A549 (cell line): ENCODE measurements around the gene TRAF3. TPM values are rescaled to one million over a fixed set of nuclear protein-coding genes. Genes with fewer than 3 reads are reported as not detected.
A peak's percentile ranks its signal among the peaks of the same experiment; 100 is the strongest.

ENCODE experiments used
- ATAC-seq, 2 experiments: fragments of 200-7000 bp in 1 of 2; fragments of >200 bp in 1 of 2; cut with Nextera tagmentation in 1 of 2; cut with Tn5 transposase in 1 of 2; 3 replicates each; pipeline versions ENCODE4 v1.8.0 to v1.9.1; 2018 to 2020; ENCODE audit warnings: mild to moderate bottlenecking in 1 of 2, moderate library complexity in 1 of 2
- CTCF ChIA-PET: fragments of 300-600 bp; sonication (Branson Sonifier 250); formaldehyde crosslinking; extraction: SDS; loops from one replicate; lab custom pipeline; 2021; ENCODE audit warnings: antibody characterized with exemption, inconsistent platforms; lab: Yijun Ruan, JAX
- POLR2A ChIA-PET: fragments of 350-600 bp; formaldehyde crosslinking; extraction: SDS; loops from one replicate; lab custom pipeline; 2021; ENCODE audit warnings: antibody characterized with exemption, inconsistent platforms; lab: Yijun Ruan, JAX
- DNase-seq, 2 experiments: peaks; one replicate each; pipeline versions ENCODE4 v3.0.0 to v3.0.0-alpha.2; 2011 to 2016; ENCODE audit warnings: low read depth in 1 of 2, low spot score in 1 of 2
- FAIRE-seq: peaks from 2 replicates; lab custom pipeline; 2011; peaks lifted over from hg19 to GRCh38; lab: Jason Lieb, UNC
- H3K27ac ChIP-seq, 2 experiments: fragments of >200 bp; sonication (Bioruptor Twin); formaldehyde crosslinking; 3 replicates each; pipeline ENCODE4 v1.5.1; 2016 to 2017
- H3K4me1 ChIP-seq: fragments of >200 bp; sonication (Bioruptor Twin); formaldehyde crosslinking; 3 replicates; pipeline ENCODE4 v1.6.1; 2016
- H3K4me2 ChIP-seq: fragments of >200 bp; sonication (Bioruptor Twin); formaldehyde crosslinking; 3 replicates; pipeline ENCODE4 v1.6.1; 2016
- H3K4me3 ChIP-seq: fragments of >200 bp; sonication (Bioruptor Twin); formaldehyde crosslinking; 3 replicates; pipeline ENCODE4 v1.5.1; 2016
- H3K9me3 ChIP-seq: fragments of >200 bp; sonication (Bioruptor Twin); formaldehyde crosslinking; 3 replicates; pipeline ENCODE4 v1.6.1; 2016
- BCL3 ChIP-seq: fragments of >200 bp; sonication (Bioruptor Twin); formaldehyde crosslinking; IDR thresholded peaks from 3 replicates; pipeline ENCODE4 v1.6.1; 2016
- BHLHE40 ChIP-seq: IDR thresholded peaks from 2 replicates; pipeline ENCODE4 v1.6.1; 2012; ENCODE audit warnings: low read depth, low read length, inconsistent platforms
- CBX2 ChIP-seq: fragments of 200-600 bp; sonication (generic); IDR thresholded peaks from 2 replicates; pipeline ENCODE4 v1.6.1; 2016; ENCODE audit warnings: low read depth, mild to moderate bottlenecking, borderline replicate concordance
- CBX8 ChIP-seq: fragments of 200-600 bp; sonication (generic); IDR thresholded peaks from 2 replicates; pipeline ENCODE4 v1.6.1; 2016
- CEBPB ChIP-seq, 2 experiments: fragments of >200 bp in 1 of 2; sonication (Bioruptor Twin) in 1 of 2; formaldehyde crosslinking in 1 of 2; IDR thresholded peaks; 2 replicates each; pipeline ENCODE4 v1.6.1; 2012 to 2016
- CHD4 ChIP-seq: fragments of 200-600 bp; sonication (generic); IDR thresholded peaks from 2 replicates; pipeline ENCODE4 v1.6.1; 2016; ENCODE audit warnings: antibody characterized with exemption, mild to moderate bottlenecking, borderline replicate concordance
- CTCF ChIP-seq: fragments of >200 bp; sonication (Bioruptor Twin); formaldehyde crosslinking; IDR thresholded peaks from 3 replicates; pipeline ENCODE4 v1.5.1; 2016
- E2F6 ChIP-seq: IDR thresholded peaks from 2 replicates; pipeline ENCODE4 v1.6.1; 2012; ENCODE audit warnings: low read depth, borderline replicate concordance
- ELK1 ChIP-seq: fragments of 150-350 bp; IDR thresholded peaks from 2 replicates; pipeline ENCODE4 v1.6.1; 2014; ENCODE audit warnings: low read depth, mild to moderate bottlenecking, low read length
- HOXB13 ChIP-seq: fragments of 250-450 bp; sonication (Bioruptor Pico); IDR thresholded peaks from 2 replicates; pipeline ENCODE4 v1.5.0; 2020; ENCODE audit warnings: low read depth, mild to moderate bottlenecking, moderate library complexity
- HOXB5 ChIP-seq: fragments of 250-450 bp; sonication (Bioruptor Pico); IDR thresholded peaks from 2 replicates; pipeline ENCODE4 v1.5.0; 2020; ENCODE audit warnings: mild to moderate bottlenecking, moderate library complexity
- JUN ChIP-seq, 2 experiments: fragments of >200 bp; sonication (Bioruptor Twin); formaldehyde crosslinking; IDR thresholded peaks; 2 replicates in 1 of 2; 3 replicates in 1 of 2; pipeline ENCODE4 v1.6.1; 2016 to 2017
- JUNB ChIP-seq: fragments of >200 bp; sonication (Bioruptor Twin); formaldehyde crosslinking; IDR thresholded peaks from 2 replicates; pipeline ENCODE4 v1.6.1; 2016
- PBX3 ChIP-seq: IDR thresholded peaks from 2 replicates; pipeline ENCODE4 v1.6.1; 2012
- RAD21 ChIP-seq, 2 experiments: fragments of >200 bp in 1 of 2; sonication (Bioruptor Twin) in 1 of 2; formaldehyde crosslinking in 1 of 2; IDR thresholded peaks in 1 of 2; conservative IDR thresholded peaks in 1 of 2; 2 replicates in 1 of 2; 3 replicates in 1 of 2; pipeline ENCODE4 v1.6.1; 2012 to 2018; ENCODE audit warnings: inconsistent platforms in 1 of 2
- RARB ChIP-seq: fragments of 250-450 bp; sonication (Bioruptor Pico); IDR thresholded peaks from 2 replicates; pipeline ENCODE4 v1.8.0; 2021; ENCODE audit warnings: mild to moderate bottlenecking, moderate library complexity
- RNF2 ChIP-seq: fragments of 200-600 bp; sonication (generic); IDR thresholded peaks from 2 replicates; pipeline ENCODE4 v1.6.1; 2016; ENCODE audit warnings: low read depth, mild to moderate bottlenecking, antibody characterized with exemption, moderate library complexity, borderline replicate concordance
- SMC3 ChIP-seq: fragments of >200 bp; sonication (Bioruptor Twin); formaldehyde crosslinking; IDR thresholded peaks from 3 replicates; pipeline ENCODE4 v1.6.1; 2018; ENCODE audit warnings: inconsistent platforms
- TP53 ChIP-seq: fragments of 250-450 bp; sonication (Bioruptor Pico); IDR thresholded peaks from 2 replicates; pipeline ENCODE4 v1.5.0; 2021; ENCODE audit warnings: mild to moderate bottlenecking, moderate library complexity
- USF2 ChIP-seq: fragments of 450-650 bp; IDR thresholded peaks from 2 replicates; pipeline ENCODE4 v1.6.1; 2014; ENCODE audit warnings: antibody characterized with exemption
- WGBS: methylation state at CpG from one replicate; pipeline ENCODE4 v1.1.6; 2017; ENCODE audit errors: missing lambda C conversion rate; 5-methylcytosine and 5-hydroxymethylcytosine counted together
- polyA plus RNA-seq, 4 experiments: library from polyadenylated mRNA; depleted of rRNA in 3 of 4; stranded (reverse); fragments of >200 nt; fragmentation: RNase III in 1 of 4; extraction: RNeasy Plus Mini Kit Qiagen cat#74134 plus additional on column Dnase treatment in 1 of 4; gene quantifications; 2 replicates in 3 of 4; 3 replicates in 1 of 4; pipeline ENCODE4 v1.2.3, GENCODE V29; 2011 to 2017

The TRAF3 gene
- polyA plus RNA-seq, 2 of the 4 experiments (the other 2 are of a cell fraction) = 20.2 to 25.5 TPM

GRCh38 chr14:102772781-102773570, 4.3 kb upstream of the TRAF3 start:
- Histone ChIP-seq H3K4me2 (no peak overlapping the region), H3K27ac (no peak overlapping the region), H3K9me3 (no peaks in the 10 kb centered on the region), H3K4me1 (peaks cover 19% of the 10 kb centered on the region), H3K4me3 (no peak overlapping the region)
- 71% methylated on average over 22 of the region's 22 CpGs for WGBS
- ChIA-PET CTCF (interaction anchor here (0.6 to 2.9 kb wide), 19 partner anchors 8 to 516 kb away, joined by 3 to 19 read pairs (median 3); no protein-coding TSS in a partner anchor), POLR2A (no interaction called here)
- DNase-seq = peak in 1 of 2 experiments; percentile 51
- TF ChIP-seq BCL3 (no peak), PBX3 (no peak), CHD4 (no peak), HOXB5 (CRISPR knock-in tag) (no peak), ELK1 (no peak), RNF2 (no peak), CBX2 (no peak), CTCF (peak; percentile 37), JUN (IDR thresholded peaks at IDR 0.05) (no peak), BHLHE40 (no peak), CEBPB (IDR thresholded peaks at IDR 0.05) (no peak), RAD21 (conservative IDR thresholded peaks at IDR 0.05 in 1 of 2, IDR thresholded peaks at IDR 0.05 in 1 of 2) (peak in 1 of 2 experiments; percentile 48; a peak in 2 of 5 replicates), CBX8 (no peak), HOXB13 (CRISPR knock-in tag) (no peak), JUNB (no peak), RARB (no peak), E2F6 (no peak), USF2 (no peak), TP53 (CRISPR knock-in tag) (no peak), SMC3 (peak; percentile 25; the same call in 1 of the 3 replicates)
- ATAC-seq = peak in 1 of 2 experiments; percentile 33; a peak in 2 of 6 replicates
- no peak for FAIRE-seq
